GM23248 (cell line): Measurements from ENCODE around the gene MT1G. TPM values are rescaled to one million over a fixed set of nuclear protein-coding genes. Genes with fewer than 3 reads are reported as not detected.
A peak's percentile ranks its signal among the peaks of the same experiment; 100 is the strongest.

Experiments
- DNase-seq: peaks from one replicate; pipeline ENCODE4 v3.0.0-alpha.2; 2015
- H2AFZ ChIP-seq: fragments of 200-600 bp; sonication (generic); 2 replicates; pipeline ENCODE4 v1.6.1; 2016; ENCODE audit warnings: antibody characterized with exemption
- H3F3A ChIP-seq: fragments of 200-600 bp; sonication (generic); 2 replicates; pipeline ENCODE4 v1.6.1; 2016; ENCODE audit warnings: mild to moderate bottlenecking, antibody characterized with exemption, mixed run types; ENCODE audit not compliant: insufficient read depth
- H3K27ac ChIP-seq: fragments of 200-600 bp; sonication (generic); 2 replicates; pipeline ENCODE4 v1.5.1; 2016; ENCODE audit warnings: mild to moderate bottlenecking
- H3K27me3 ChIP-seq: fragments of 200-600 bp; sonication (generic); replicated peaks from 2 replicates; pipeline ENCODE4 v1.6.1; 2016; ENCODE audit warnings: mild to moderate bottlenecking; ENCODE audit not compliant: insufficient read depth
- H3K36me3 ChIP-seq: fragments of 200-600 bp; sonication (generic); 2 replicates; pipeline ENCODE4 v1.6.1; 2016; ENCODE audit warnings: low read depth, mild to moderate bottlenecking
- H3K4me1 ChIP-seq: fragments of 200-600 bp; sonication (generic); 2 replicates; pipeline ENCODE4 v1.6.1; 2016; ENCODE audit warnings: mild to moderate bottlenecking; ENCODE audit not compliant: insufficient read depth
- H3K4me2 ChIP-seq: fragments of 200-600 bp; sonication (generic); one replicate; pipeline ENCODE4 v1.6.1; 2016; ENCODE audit warnings: mild to moderate bottlenecking; ENCODE audit not compliant: unreplicated experiment
- H3K4me3 ChIP-seq: fragments of 200-600 bp; sonication (generic); 2 replicates; pipeline ENCODE4 v1.5.1; 2016; ENCODE audit warnings: mild to moderate bottlenecking
- H3K79me2 ChIP-seq: fragments of 200-600 bp; sonication (generic); 2 replicates; pipeline ENCODE4 v1.6.1; 2016; ENCODE audit warnings: mild to moderate bottlenecking; ENCODE audit not compliant: insufficient read depth
- H3K9ac ChIP-seq: fragments of 200-600 bp; sonication (generic); 2 replicates; pipeline ENCODE4 v1.6.1; 2016; ENCODE audit warnings: mild to moderate bottlenecking
- H3K9me2 ChIP-seq: fragments of 200-600 bp; sonication (generic); 2 replicates; pipeline ENCODE4 v1.6.1; 2016; ENCODE audit warnings: mixed run types, mild to moderate bottlenecking, moderate library complexity; ENCODE audit not compliant: insufficient read depth
- H3K9me3 ChIP-seq: fragments of 200-600 bp; sonication (generic); one replicate; pipeline ENCODE4 v1.6.1; 2017; ENCODE audit warnings: low read depth
- H4K20me1 ChIP-seq: fragments of 200-600 bp; sonication (generic); 2 replicates; pipeline ENCODE4 v1.6.0; 2016; ENCODE audit not compliant: insufficient read depth
- EZH2 ChIP-seq: fragments of 200-600 bp; sonication (generic); IDR thresholded peaks from 2 replicates; pipeline ENCODE4 v1.6.1; 2018; ENCODE audit warnings: antibody characterized with exemption, mild to moderate bottlenecking; ENCODE audit not compliant: insufficient read depth, poor library complexity, severe bottlenecking
- EZH2phosphoT487 ChIP-seq: fragments of 200-600 bp; sonication (generic); IDR thresholded peaks from 2 replicates; pipeline ENCODE4 v1.6.1; 2018; ENCODE audit warnings: antibody characterized with exemption, moderate library complexity, mild to moderate bottlenecking, low read depth; ENCODE audit not compliant: insufficient read depth
- WGBS, 2 experiments: methylation state at CpG; one replicate each; pipeline ENCODE4 v1.1.6; 2015 to 2017; ENCODE audit warnings: low lambda C conversion rate in 2 of 2, low coverage in 1 of 2; ENCODE audit errors: missing lambda C conversion rate in 2 of 2; 5-methylcytosine and 5-hydroxymethylcytosine counted together
- in situ Hi-C: fragments of 300-500 bp; cut with MboI; formaldehyde crosslinking; loops from 2 replicates; pipeline ENCODE4 v1.15.0; 2020
- polyA plus RNA-seq: library from polyadenylated mRNA; unstranded; fragments of >200 nt; fragmentation: Nextera tagmentation; extraction: Ambion mirVana; gene quantifications from 2 replicates; pipeline ENCODE4 v1.2.1, GENCODE V29; 2016
- total RNA-seq: library from RNA; depleted of rRNA; stranded (reverse); fragments of >200 nt; shearing (Covaris generic); gene quantifications from 2 replicates; pipeline ENCODE4 v1.2.3, GENCODE V29; 2014

Gene MT1G
- total and polyA plus RNA-seq, 2 experiments from 2014 or later, result 4.4 TPM; not detected in 1

GRCh38 chr16:56628486-56629350 lies 39.1 kb downstream of the MT1G start:
- WGBS, 2 experiments, result 45 to 48% methylated on average over 9 of the region's 9 CpGs
- peaks cover 11% of the 10 kb centered on the region for H3K79me2 ChIP-seq
- H3K4me3 ChIP-seq, result no peak overlapping the region
- H3K9ac ChIP-seq, result no peak overlapping the region
- peaks cover 4% of the 10 kb centered on the region; the same call in 1 of the 2 replicates for H3K4me1 ChIP-seq
- no peak overlapping the region for H3K27ac ChIP-seq
- H3K36me3 ChIP-seq, result no peaks in the 10 kb centered on the region
- peak; percentile 37 for DNase-seq
- no peaks in the 10 kb centered on the region for H3K27me3 ChIP-seq
- H3F3A ChIP-seq, result peaks cover 36% of the 10 kb centered on the region
- no peaks in the 10 kb centered on the region for H3K9me2 ChIP-seq
- no peak for TF ChIP-seq EZH2
- no peak for TF ChIP-seq EZH2phosphoT487
- H3K4me2 ChIP-seq, result no peak overlapping the region
- no peak overlapping the region for H2AFZ ChIP-seq
- H4K20me1 ChIP-seq, result no peaks in the 10 kb centered on the region
- no peaks in the 10 kb centered on the region for H3K9me3 ChIP-seq
- in situ Hi-C loops, result no loop called here

- Histone ChIP-seq H3K27me3 (no peaks in the 10 kb centered on the region), H3F3A (peaks cover 34% of the 10 kb centered on the region), H4K20me1 (no peaks in the 10 kb centered on the region), H3K9ac (peak overlapping the region; percentile 96), H3K9me3 (no peaks in the 10 kb centered on the region), H3K4me3 (peak overlapping the region; percentile 91), H3K79me2 (peaks cover 11% of the 10 kb centered on the region), H2AFZ (no peak overlapping the region), H3K9me2 (no peaks in the 10 kb centered on the region), H3K4me2 (peak overlapping the region; percentile 98), H3K4me1 (peaks cover 4% of the 10 kb centered on the region; the same call in 1 of the 2 replicates), H3K27ac (peak overlapping the region; percentile 98), H3K36me3 (no peaks in the 10 kb centered on the region)
- TF ChIP-seq EZH2 (no peak), EZH2phosphoT487 (no peak)
- WGBS, 2 experiments, result 1 to 7% methylated on average over 7 of the region's 7 CpGs
- DNase-seq, result peak; percentile 24
- in situ Hi-C loops, result no loop called here
These were observed 41.2 kb downstream of the MT1G start for GRCh38 chr16:56626685-56627084.

GRCh38 chr16:56625943-56626654 lies 41.8 kb downstream of the MT1G start:
- peak overlapping the region; percentile 98 for H3K27ac ChIP-seq
- peaks cover 4% of the 10 kb centered on the region; the same call in 1 of the 2 replicates for H3K4me1 ChIP-seq
- H3F3A ChIP-seq, result peaks cover 29% of the 10 kb centered on the region
- in situ Hi-C loops, result no loop called here
- no peaks in the 10 kb centered on the region for H3K9me3 ChIP-seq
- H3K36me3 ChIP-seq, result no peaks in the 10 kb centered on the region
- H3K79me2 ChIP-seq, result peaks cover 11% of the 10 kb centered on the region
- H4K20me1 ChIP-seq, result no peaks in the 10 kb centered on the region
- H3K4me3 ChIP-seq, result peak overlapping the region; percentile 91
- peak; percentile 94 for DNase-seq
- peak overlapping the region; percentile 98 for H3K4me2 ChIP-seq
- peak overlapping the region; percentile 96 for H3K9ac ChIP-seq
- H3K9me2 ChIP-seq, result no peaks in the 10 kb centered on the region
- TF ChIP-seq EZH2phosphoT487, result no peak
- no peak for TF ChIP-seq EZH2
- WGBS, 2 experiments, result 8% methylated on average over 16 of the region's 16 CpGs
- H2AFZ ChIP-seq, result peak overlapping the region; percentile 89
- no peaks in the 10 kb centered on the region for H3K27me3 ChIP-seq

GRCh38 chr16:56625140-56625942 lies 42.5 kb downstream of the MT1G start, which contains the start of gene MT1E:
Gene MT1E (plus strand): TSS chr16:56625781. CDS start chr16:56625852, 71 bp downstream.
- in situ Hi-C loops, result no loop called here
- Histone ChIP-seq H3K27me3 (no peaks in the 10 kb centered on the region), H3K4me2 (peak within 1 kb of the TSS; percentile 98), H3K27ac (peak within 1 kb of the TSS; percentile 98), H3F3A (peaks cover 28% of the 10 kb centered on the region), H3K36me3 (no peaks in the 10 kb centered on the region), H3K9me2 (no peaks in the 10 kb centered on the region), H4K20me1 (no peaks in the 10 kb centered on the region), H3K4me1 (peaks cover 4% of the 10 kb centered on the region; the same call in 1 of the 2 replicates), H3K9me3 (no peaks in the 10 kb centered on the region), H3K4me3 (peak within 1 kb of the TSS; percentile 91), H2AFZ (peak within 1 kb of the TSS; percentile 89), H3K9ac (peak within 1 kb of the TSS; percentile 96), H3K79me2 (peaks cover 11% of the 10 kb centered on the region)
- DNase-seq, result peak; percentile 97
- 4 to 5% methylated on average over 48 to 62 of the region's 62 CpGs for WGBS, 2 experiments
- no peak for TF ChIP-seq EZH2
- TF ChIP-seq EZH2phosphoT487, result no peak
